ENCODE measurements around the gene B3GALNT2.

The B3GALNT2 gene

GRCh38 chr1:235407419-235407818 is 96.8 kb downstream of the B3GALNT2 start (continued):
- TF ChIP-seq, protein P1, sequence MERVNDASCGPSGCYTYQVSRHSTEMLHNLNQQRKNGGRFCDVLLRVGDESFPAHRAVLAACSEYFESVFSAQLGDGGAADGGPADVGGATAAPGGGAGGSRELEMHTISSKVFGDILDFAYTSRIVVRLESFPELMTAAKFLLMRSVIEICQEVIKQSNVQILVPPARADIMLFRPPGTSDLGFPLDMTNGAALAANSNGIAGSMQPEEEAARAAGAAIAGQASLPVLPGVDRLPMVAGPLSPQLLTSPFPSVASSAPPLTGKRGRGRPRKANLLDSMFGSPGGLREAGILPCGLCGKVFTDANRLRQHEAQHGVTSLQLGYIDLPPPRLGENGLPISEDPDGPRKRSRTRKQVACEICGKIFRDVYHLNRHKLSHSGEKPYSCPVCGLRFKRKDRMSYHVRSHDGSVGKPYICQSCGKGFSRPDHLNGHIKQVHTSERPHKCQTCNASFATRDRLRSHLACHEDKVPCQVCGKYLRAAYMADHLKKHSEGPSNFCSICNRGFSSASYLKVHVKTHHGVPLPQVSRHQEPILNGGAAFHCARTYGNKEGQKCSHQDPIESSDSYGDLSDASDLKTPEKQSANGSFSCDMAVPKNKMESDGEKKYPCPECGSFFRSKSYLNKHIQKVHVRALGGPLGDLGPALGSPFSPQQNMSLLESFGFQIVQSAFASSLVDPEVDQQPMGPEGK (tag by site-specific recombination; IDR thresholded peaks at IDR 0.05): no peak
- peak; percentile 78 for TF ChIP-seq ZNF843 (tag by site-specific recombination; IDR thresholded peaks at IDR 0.05)
- TF ChIP-seq SP7 (tag by site-specific recombination; IDR thresholded peaks at IDR 0.05): peak; percentile 61
- TF ChIP-seq TSHZ1 (tag by site-specific recombination; IDR thresholded peaks at IDR 0.05; ENCODE audit: borderline replicate concordance): peak; percentile 21
- TF ChIP-seq PRDM1 (tag by site-specific recombination; IDR thresholded peaks at IDR 0.05): peak; percentile 54; the same call in 1 of the 2 replicates
- no peak for TF ChIP-seq ZIC2 (tag by site-specific recombination; IDR thresholded peaks at IDR 0.05)
- TF ChIP-seq GFI1B (tag by site-specific recombination; IDR thresholded peaks at IDR 0.05): peak; percentile 94
- peak; percentile 88 for TF ChIP-seq IKZF3 (tag by site-specific recombination; IDR thresholded peaks at IDR 0.05)
- TF ChIP-seq SP3 (tag by site-specific recombination; IDR thresholded peaks at IDR 0.05): no peak
- TF ChIP-seq PRDM6 (tag by site-specific recombination; IDR thresholded peaks at IDR 0.05): peak; percentile 90

- ChIA-PET CTCF (interaction anchor here (0.5 to 1.1 kb wide), 3 partner anchors 12 to 153 kb away, joined by 3 to 13 read pairs (median 3); no protein-coding TSS in a partner anchor), POLR2A (interaction anchor here (0.6 kb wide), 1 partner anchor 53 kb away, joined by 4 read pairs; no protein-coding TSS in a partner anchor)
- H3K4me3 ChIP-seq (ENCODE audit: low read depth, low read length): no peak overlapping the region
- H3K27ac ChIP-seq (ENCODE audit: extremely low read depth, low read depth, low read length): no peak overlapping the region
- peaks cover 0 to 3% of the 10 kb centered on the region in 2 experiments; a peak in 2 of 3 replicates for H3K36me3 ChIP-seq (ENCODE audit: control insufficient read depth in 2 of 2, insufficient read depth in 1 of 2, low read length in 2 of 2)
- peaks cover 30% of the 10 kb centered on the region for H3K4me1 ChIP-seq (ENCODE audit: control insufficient read depth, insufficient read depth, low read length)
- H3K9me3 ChIP-seq (ENCODE audit: control insufficient read depth, insufficient read depth, low read depth, low read length): no peaks in the 10 kb centered on the region
- no peak for TF ChIP-seq RBAK (tag by site-specific recombination; IDR thresholded peaks at IDR 0.05)
- TF ChIP-seq ZNF211 (tag by site-specific recombination; IDR thresholded peaks at IDR 0.05; ENCODE audit: low read depth): no peak
- no peak for TF ChIP-seq ZNF202 (tag by site-specific recombination; IDR thresholded peaks at IDR 0.05; ENCODE audit: borderline replicate concordance)
- TF ChIP-seq ZNF600 (tag by site-specific recombination; IDR thresholded peaks at IDR 0.05): peak; percentile 76
- no peak for TF ChIP-seq ZNF837 (tag by site-specific recombination; IDR thresholded peaks at IDR 0.05)
- no peak for TF ChIP-seq ZNF404 (tag by site-specific recombination; IDR thresholded peaks at IDR 0.05)
- no peak for TF ChIP-seq ZEB2 (tag by site-specific recombination; IDR thresholded peaks at IDR 0.05)
- TF ChIP-seq ZNF830 (tag by site-specific recombination; IDR thresholded peaks at IDR 0.05; ENCODE audit: low read depth): no peak
- TF ChIP-seq, protein P2, sequence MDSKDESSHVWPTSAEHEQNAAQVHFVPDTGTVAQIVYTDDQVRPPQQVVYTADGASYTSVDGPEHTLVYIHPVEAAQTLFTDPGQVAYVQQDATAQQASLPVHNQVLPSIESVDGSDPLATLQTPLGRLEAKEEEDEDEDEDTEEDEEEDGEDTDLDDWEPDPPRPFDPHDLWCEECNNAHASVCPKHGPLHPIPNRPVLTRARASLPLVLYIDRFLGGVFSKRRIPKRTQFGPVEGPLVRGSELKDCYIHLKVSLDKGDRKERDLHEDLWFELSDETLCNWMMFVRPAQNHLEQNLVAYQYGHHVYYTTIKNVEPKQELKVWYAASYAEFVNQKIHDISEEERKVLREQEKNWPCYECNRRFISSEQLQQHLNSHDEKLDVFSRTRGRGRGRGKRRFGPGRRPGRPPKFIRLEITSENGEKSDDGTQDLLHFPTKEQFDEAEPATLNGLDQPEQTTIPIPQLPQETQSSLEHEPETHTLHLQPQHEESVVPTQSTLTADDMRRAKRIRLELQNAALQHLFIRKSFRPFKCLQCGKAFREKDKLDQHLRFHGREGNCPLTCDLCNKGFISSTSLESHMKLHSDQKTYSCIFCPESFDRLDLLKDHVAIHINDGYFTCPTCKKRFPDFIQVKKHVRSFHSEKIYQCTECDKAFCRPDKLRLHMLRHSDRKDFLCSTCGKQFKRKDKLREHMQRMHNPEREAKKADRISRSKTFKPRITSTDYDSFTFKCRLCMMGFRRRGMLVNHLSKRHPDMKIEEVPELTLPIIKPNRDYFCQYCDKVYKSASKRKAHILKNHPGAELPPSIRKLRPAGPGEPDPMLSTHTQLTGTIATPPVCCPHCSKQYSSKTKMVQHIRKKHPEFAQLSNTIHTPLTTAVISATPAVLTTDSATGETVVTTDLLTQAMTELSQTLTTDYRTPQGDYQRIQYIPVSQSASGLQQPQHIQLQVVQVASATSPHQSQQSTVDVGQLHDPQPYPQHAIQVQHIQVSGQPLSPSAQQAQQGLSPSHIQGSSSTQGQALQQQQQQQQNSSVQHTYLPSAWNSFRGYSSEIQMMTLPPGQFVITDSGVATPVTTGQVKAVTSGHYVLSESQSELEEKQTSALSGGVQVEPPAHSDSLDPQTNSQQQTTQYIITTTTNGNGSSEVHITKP (tag by site-specific recombination; IDR thresholded peaks at IDR 0.05): peak; percentile 40; the same call in 1 of the 2 replicates
- TF ChIP-seq ZFHX2 (tag by site-specific recombination; conservative IDR thresholded peaks at IDR 0.05): no peak
- TF ChIP-seq GLIS2 (tag by site-specific recombination; IDR thresholded peaks at IDR 0.05): 0 out of 2 replicates have a peak, but pooled peaks have one; percentile 34
- TF ChIP-seq, protein P3, sequence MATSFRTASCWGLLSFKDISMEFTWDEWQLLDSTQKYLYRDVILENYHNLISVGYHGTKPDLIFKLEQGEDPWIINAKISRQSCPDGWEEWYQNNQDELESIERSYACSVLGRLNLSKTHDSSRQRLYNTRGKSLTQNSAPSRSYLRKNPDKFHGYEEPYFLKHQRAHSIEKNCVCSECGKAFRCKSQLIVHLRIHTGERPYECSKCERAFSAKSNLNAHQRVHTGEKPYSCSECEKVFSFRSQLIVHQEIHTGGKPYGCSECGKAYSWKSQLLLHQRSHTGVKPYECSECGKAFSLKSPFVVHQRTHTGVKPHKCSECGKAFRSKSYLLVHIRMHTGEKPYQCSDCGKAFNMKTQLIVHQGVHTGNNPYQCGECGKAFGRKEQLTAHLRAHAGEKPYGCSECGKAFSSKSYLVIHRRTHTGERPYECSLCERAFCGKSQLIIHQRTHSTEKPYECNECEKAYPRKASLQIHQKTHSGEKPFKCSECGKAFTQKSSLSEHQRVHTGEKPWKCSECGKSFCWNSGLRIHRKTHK (tag by site-specific recombination; IDR thresholded peaks at IDR 0.05): no peak
- TF ChIP-seq GLIS1 (tag by site-specific recombination; IDR thresholded peaks at IDR 0.05): peak; percentile 38; the same call in 1 of the 2 replicates
- no peak for TF ChIP-seq ZNF777 (tag by site-specific recombination; IDR thresholded peaks at IDR 0.05; ENCODE audit: borderline replicate concordance)
- TF ChIP-seq ZNF366 (tag by site-specific recombination; conservative IDR thresholded peaks at IDR 0.05): no peak
Measured at GRCh38 chr1:235404190-235404589, 100.1 kb downstream of the B3GALNT2 start.
